Immature natural killer cell (primary cell): Measurements from ENCODE around the gene CT45A8. TPM values are rescaled to one million over a fixed set of nuclear protein-coding genes. Genes with fewer than 3 reads are reported as not detected.
"Not testable (repeated sequence)": the region's sequence is repeated elsewhere in the genome, so short reads cannot be mapped to it uniquely, and the experiment has no call there.

Experiments
- DNase-seq, 3 donors: peaks; one replicate each; pipeline ENCODE4 v3.0.0; 2022; ENCODE audit warnings: mixed read lengths in 1 of 3
- H3K27ac Mint-ChIP-seq, 6 donors: one replicate each; pipeline ENCODE4 v1.8.0; 2020; ENCODE audit warnings: mixed read lengths in 6 of 6, mild to moderate bottlenecking in 5 of 6, inconsistent platforms in 4 of 6, moderate library complexity in 3 of 6
- H3K27me3 Mint-ChIP-seq, 3 donors: one replicate each; pipeline ENCODE4 v1.8.0; 2020 to 2021; ENCODE audit warnings: low read depth in 3 of 3, mild to moderate bottlenecking in 3 of 3, mixed read lengths in 3 of 3, moderate library complexity in 3 of 3, inconsistent platforms in 1 of 3
- H3K36me3 Mint-ChIP-seq, 3 donors: one replicate each; pipeline ENCODE4 v1.8.0; 2020; ENCODE audit warnings: mixed read lengths in 3 of 3, inconsistent platforms in 2 of 3, mild to moderate bottlenecking in 2 of 3
- H3K4me1 Mint-ChIP-seq, 2 donors: one replicate each; pipeline ENCODE4 v1.8.0; 2020; ENCODE audit warnings: inconsistent platforms in 2 of 2, mild to moderate bottlenecking in 2 of 2, mixed read lengths in 2 of 2, moderate library complexity in 1 of 2
- H3K4me3 Mint-ChIP-seq, 5 donors: one replicate each; pipeline ENCODE4 v1.8.0; 2020; ENCODE audit warnings: mild to moderate bottlenecking in 5 of 5, mixed read lengths in 5 of 5, inconsistent platforms in 3 of 5, moderate library complexity in 3 of 5
- H3K9me3 Mint-ChIP-seq, 6 donors: one replicate each; pipeline ENCODE4 v1.8.0; 2020; ENCODE audit warnings: mild to moderate bottlenecking in 6 of 6, mixed read lengths in 6 of 6, inconsistent platforms in 4 of 6, moderate library complexity in 3 of 6
- polyA plus RNA-seq, 3 donors: library from polyadenylated mRNA; unstranded; fragments of 300-500 nt; fragmentation: Illumina TruSeq; gene quantifications; one replicate each; pipeline ENCODE4 v1.2.3, GENCODE V29; 2021

Gene CT45A8, protein sequence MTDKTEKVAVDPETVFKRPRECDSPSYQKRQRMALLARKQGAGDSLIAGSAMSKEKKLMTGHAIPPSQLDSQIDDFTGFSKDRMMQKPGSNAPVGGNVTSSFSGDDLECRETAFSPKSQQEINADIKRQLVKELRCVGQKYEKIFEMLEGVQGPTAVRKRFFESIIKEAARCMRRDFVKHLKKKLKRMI
- polyA plus RNA-seq: not detected

GRCh38 chrX:135854438-135854837, at the start of gene CT45A8:
Gene CT45A8 (minus strand): TSS chrX:135854538. CDS start chrX:135850783, 3,755 bp downstream.
- not testable (repeated sequence) for DNase-seq, H3K4me1 Mint-ChIP-seq, H3K9me3 Mint-ChIP-seq, H3K36me3 Mint-ChIP-seq, H3K27ac Mint-ChIP-seq, H3K27me3 Mint-ChIP-seq, H3K4me3 Mint-ChIP-seq

GRCh38 chrX:135893294-135893817, 39.0 kb upstream of the CT45A8 start, which contains the start of the genes CT45A10 and SAGE1:
Gene CT45A10 (minus strand): TSS chrX:135893444. CDS start chrX:135885344, 8,100 bp downstream.
Gene SAGE1 (plus strand): TSS chrX:135893716. CDS start chrX:135896243, 2,527 bp downstream.
- Mint-ChIP-seq H3K27ac (no peak within 1 kb of the TSS), H3K4me1 (no peaks in the 10 kb centered on the region), H3K4me3 (no peak within 1 kb of the TSS), H3K36me3 (no peaks in the 10 kb centered on the region), H3K9me3 (no peaks in the 10 kb centered on the region), H3K27me3 (peaks cover 0 to 2% (median 0%) of the 10 kb centered on the region in 3 donors)
- DNase-seq: no peak

GRCh38 chrX:135892781-135893180, 38.4 kb upstream of the CT45A8 start:
- no peaks in the 10 kb centered on the region for H3K36me3 Mint-ChIP-seq
- H3K4me3 Mint-ChIP-seq: no peak overlapping the region
- no peaks in the 10 kb centered on the region for H3K27me3 Mint-ChIP-seq
- H3K9me3 Mint-ChIP-seq: no peaks in the 10 kb centered on the region
- no peak overlapping the region for H3K27ac Mint-ChIP-seq
- H3K4me1 Mint-ChIP-seq: no peaks in the 10 kb centered on the region
- no peak for DNase-seq

- no peak for DNase-seq
- H3K9me3 Mint-ChIP-seq: no peaks in the 10 kb centered on the region
- no peaks in the 10 kb centered on the region for H3K36me3 Mint-ChIP-seq
- no peak overlapping the region for H3K27ac Mint-ChIP-seq
- H3K4me3 Mint-ChIP-seq: no peak overlapping the region
- no peaks in the 10 kb centered on the region for H3K27me3 Mint-ChIP-seq
- no peaks in the 10 kb centered on the region for H3K4me1 Mint-ChIP-seq
Measured at GRCh38 chrX:135890087-135890585, 35.8 kb upstream of the CT45A8 start.

DNA sequence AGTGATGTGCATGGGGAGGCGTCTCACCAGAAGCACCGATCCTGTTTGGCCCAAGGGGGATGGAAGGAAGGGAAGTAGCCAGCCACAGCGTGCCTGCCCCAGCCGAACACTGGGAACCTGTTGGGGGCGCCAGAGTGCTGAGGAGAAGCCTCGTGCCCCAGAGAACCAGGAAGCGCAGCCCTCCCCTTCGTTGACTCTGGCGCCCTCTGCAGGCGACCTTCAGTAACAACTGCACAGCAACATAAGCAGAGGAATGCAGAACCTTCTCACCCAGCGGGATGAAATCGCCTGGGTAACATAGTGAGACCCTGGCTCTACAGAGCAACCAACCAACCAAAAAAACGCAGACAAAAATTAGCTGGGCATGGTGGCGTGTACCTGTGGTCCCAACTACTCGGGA, 34.6 kb upstream of the CT45A8 start:
- DNase-seq: peak in 2 of 3 donors; percentile 2 to 15
- H3K4me3 Mint-ChIP-seq, H3K27ac Mint-ChIP-seq, H3K4me1 Mint-ChIP-seq, H3K9me3 Mint-ChIP-seq, H3K36me3 Mint-ChIP-seq, H3K27me3 Mint-ChIP-seq: not testable (repeated sequence)

GRCh38 chrX:135888230-135888629, 33.9 kb upstream of the CT45A8 start:
- not testable (repeated sequence) for H3K27me3 Mint-ChIP-seq, H3K4me3 Mint-ChIP-seq, H3K9me3 Mint-ChIP-seq

DNA sequence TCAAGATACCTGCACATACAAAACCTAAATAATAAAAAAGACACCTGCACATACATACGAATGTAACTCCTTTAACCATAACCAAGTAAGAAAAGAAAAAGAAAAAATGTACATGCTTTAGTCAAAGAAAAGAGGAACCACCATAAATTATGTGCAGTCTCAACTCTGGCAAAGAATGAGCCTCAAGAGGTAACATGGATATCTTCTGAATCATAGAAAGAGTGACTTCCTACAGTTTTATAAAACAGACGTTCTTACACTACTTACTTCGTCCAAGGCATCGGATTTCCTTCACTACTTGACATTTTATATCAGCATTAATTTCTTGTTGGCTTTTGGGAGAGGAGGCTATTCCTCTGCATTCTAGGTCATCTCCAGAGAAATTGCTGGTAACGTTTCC, 28.4 kb upstream of the CT45A8 start:
- not testable (repeated sequence) for H3K4me3 Mint-ChIP-seq

More at GRCh38 chrX:135888230-135888629, 33.9 kb upstream of the CT45A8 start:
- not testable (repeated sequence) for H3K4me1 Mint-ChIP-seq, DNase-seq, H3K36me3 Mint-ChIP-seq, H3K27ac Mint-ChIP-seq

DNA sequence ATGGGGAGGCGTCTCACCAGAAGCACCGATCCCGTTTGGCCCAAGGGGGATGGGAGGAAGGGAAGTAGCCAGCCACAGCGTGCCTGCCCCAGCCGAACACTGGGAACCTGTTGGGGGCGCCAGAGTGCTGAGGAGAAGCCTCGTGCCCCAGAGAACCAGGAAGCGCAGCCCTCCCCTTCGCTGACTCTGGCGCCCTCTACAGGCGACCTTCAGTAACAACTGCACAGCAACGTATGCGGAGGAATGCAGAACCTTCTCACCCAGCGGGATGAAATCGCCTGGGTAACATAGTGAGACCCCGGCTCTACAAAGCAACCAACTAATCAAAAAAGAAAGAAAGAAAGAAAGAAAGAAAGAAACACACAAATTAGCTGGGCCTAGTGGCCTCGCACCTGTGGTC, 17.4 kb upstream of the CT45A8 start, which contains the start of gene CT45A9:
TSS of gene CT45A9 (minus strand) at position 101 of the 400 bp plus-strand sequence. CDS start 3,751 bp downstream, outside the sequence.
- not testable (repeated sequence) for H3K27me3 Mint-ChIP-seq, DNase-seq, H3K4me1 Mint-ChIP-seq, H3K27ac Mint-ChIP-seq, H3K36me3 Mint-ChIP-seq, H3K4me3 Mint-ChIP-seq, H3K9me3 Mint-ChIP-seq

More for the DNA sequence above, 28.4 kb upstream of the CT45A8 start:
- not testable (repeated sequence) for H3K9me3 Mint-ChIP-seq, H3K27ac Mint-ChIP-seq, DNase-seq, H3K36me3 Mint-ChIP-seq, H3K4me1 Mint-ChIP-seq, H3K27me3 Mint-ChIP-seq

GRCh38 chrX:135837180-135837579, 17.2 kb downstream of the CT45A8 start, which contains the start of gene CT45A7:
Gene CT45A7 (minus strand): TSS chrX:135837280. CDS start chrX:135833533, 3,747 bp downstream.
- not testable (repeated sequence) for H3K4me3 Mint-ChIP-seq, H3K27me3 Mint-ChIP-seq, H3K9me3 Mint-ChIP-seq, H3K36me3 Mint-ChIP-seq, DNase-seq, H3K4me1 Mint-ChIP-seq, H3K27ac Mint-ChIP-seq

- H3K4me3 Mint-ChIP-seq, H3K36me3 Mint-ChIP-seq, H3K4me1 Mint-ChIP-seq, H3K27ac Mint-ChIP-seq, H3K9me3 Mint-ChIP-seq, H3K27me3 Mint-ChIP-seq, DNase-seq: not testable (repeated sequence)
Measured at GRCh38 chrX:135819912-135820311, 34.4 kb downstream of the CT45A8 start, which contains the start of gene CT45A2. Gene CT45A2 (minus strand): TSS chrX:135820012. CDS start chrX:135816265, 3,747 bp downstream.

- not testable (repeated sequence) for H3K4me3 Mint-ChIP-seq, H3K36me3 Mint-ChIP-seq, H3K27ac Mint-ChIP-seq, H3K4me1 Mint-ChIP-seq, DNase-seq, H3K27me3 Mint-ChIP-seq, H3K9me3 Mint-ChIP-seq
Measured at GRCh38 chrX:135802687-135803086, 51.7 kb downstream of the CT45A8 start, which contains the start of gene CT45A6. Gene CT45A6 (minus strand): TSS chrX:135802787. CDS start chrX:135798993, 3,794 bp downstream.

Other genes with a start within 250 kb of the CT45A8 start
- gene CT45A1, start 140.9 kb downstream of the CT45A8 start, polyA plus RNA-seq: not detected
- not detected for gene CT45A3, start 86.3 kb downstream of the CT45A8 start, polyA plus RNA-seq
- gene CT45A5, start 69.0 kb downstream of the CT45A8 start, polyA plus RNA-seq: not detected
- gene CT45A6, start 51.8 kb downstream of the CT45A8 start, polyA plus RNA-seq: not detected
- not detected for gene CT45A2, start 34.5 kb downstream of the CT45A8 start, polyA plus RNA-seq
- gene CT45A7, start 17.3 kb downstream of the CT45A8 start, polyA plus RNA-seq: not detected
- not detected for gene CT45A9, start 17.3 kb upstream of the CT45A8 start, polyA plus RNA-seq
- not detected for gene CT45A10, start 38.9 kb upstream of the CT45A8 start, polyA plus RNA-seq
- not detected for gene SAGE1, start 39.2 kb upstream of the CT45A8 start, polyA plus RNA-seq
- 10 to 100 TPM in 1 of 3 donors, 1 to 10 TPM in 2; 5.7 to 10.6 (median 8.1) TPM for gene MMGT1, start 119.5 kb upstream of the CT45A8 start, polyA plus RNA-seq
- 10 to 100 TPM; 13.2 to 20.5 (median 18.6) TPM for gene SLC9A6, start 130.9 kb upstream of the CT45A8 start, polyA plus RNA-seq